Frontal cortex (tissue), 4 donors: ENCODE results near the gene PCDHA2. TPM values are rescaled to one million over a fixed set of nuclear protein-coding genes. Genes with fewer than 3 reads are reported as not detected.
A peak's percentile ranks its signal among the peaks of the same experiment; 100 is the strongest.
"Not testable (repeated sequence)": the region's sequence is repeated elsewhere in the genome, so short reads cannot be mapped to it uniquely, and the experiment has no call there.

Experiments used
- DNase-seq, 2 donors: peaks; one replicate each; pipeline ENCODE4 v3.0.0; 2012; ENCODE audit warnings: low spot score in 2 of 2
- FAIRE-seq: peaks from 2 replicates; lab custom pipeline; 2012; peaks lifted over from hg19 to GRCh38; lab: Jason Lieb, UNC
- total RNA-seq: library from RNA; depleted of rRNA; stranded (reverse); fragments of >200 nt; gene quantifications from one replicate; pipeline ENCODE4 v1.2.3, GENCODE V29; 2014
- donor health status: control.
- donor health status: control.
- donor health status: control.

The PCDHA2 gene
- total RNA-seq, 1 donor from 2014 or later = 10.6 TPM

GRCh38 chr5:140808241-140808888 is 13.7 kb downstream of the PCDHA2 start:
- FAIRE-seq, DNase-seq: not testable (repeated sequence)

GRCh38 chr5:140808889-140809291 is 14.2 kb downstream of the PCDHA2 start:
- no peak for FAIRE-seq

DNA sequence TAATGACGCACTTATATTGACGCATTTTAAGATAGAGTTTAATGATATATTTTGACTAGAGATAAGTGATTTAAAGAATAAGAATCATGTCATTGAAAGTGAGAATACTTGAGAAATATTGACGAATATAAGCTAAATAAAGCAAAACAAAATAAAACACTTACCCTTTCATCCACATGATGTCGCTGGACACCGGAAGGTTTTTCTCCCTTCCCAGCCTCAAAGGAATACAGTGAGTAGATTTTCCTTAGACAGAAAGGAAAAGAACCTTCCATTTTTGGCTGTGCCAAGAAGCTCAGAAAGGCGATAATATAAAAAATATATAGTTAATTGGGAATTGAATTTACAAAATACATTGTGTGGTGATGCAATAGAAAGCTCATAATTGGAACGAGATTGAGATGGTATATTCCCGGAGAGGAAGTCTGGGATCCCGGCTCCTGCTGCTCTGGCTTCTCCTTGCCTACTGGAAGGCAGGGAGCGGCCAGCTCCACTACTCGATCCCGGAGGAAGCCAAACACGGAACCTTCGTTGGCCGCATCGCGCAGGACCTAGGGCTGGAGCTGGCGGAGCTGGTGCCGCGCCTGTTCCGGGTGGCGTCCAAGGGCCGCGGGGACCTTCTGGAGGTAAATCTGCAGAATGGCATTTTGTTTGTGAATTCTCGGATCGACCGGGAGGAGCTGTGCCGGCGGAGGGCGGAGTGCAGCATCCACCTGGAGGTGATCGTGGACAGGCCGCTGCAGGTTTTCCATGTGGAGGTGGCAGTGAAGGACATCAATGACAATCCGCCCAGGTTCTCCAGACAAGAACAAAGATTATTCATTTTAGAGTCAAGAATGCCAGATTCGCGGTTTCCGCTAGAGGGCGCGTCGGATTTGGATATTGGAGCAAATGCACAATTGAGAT is 27.0 kb downstream of the PCDHA2 start, which contains the start of gene PCDHA5:
TSS of gene PCDHA5 (plus strand) at position 239 of the 906 bp plus-strand sequence.
- FAIRE-seq (no peak), DNase-seq (no peak)

More at GRCh38 chr5:140808889-140809291, 14.2 kb downstream of the PCDHA2 start:
- no peak for DNase-seq

- FAIRE-seq (no peak), DNase-seq (no peak)
Observed at GRCh38 chr5:140822281-140822629, 27.6 kb downstream of the PCDHA2 start.

DNA sequence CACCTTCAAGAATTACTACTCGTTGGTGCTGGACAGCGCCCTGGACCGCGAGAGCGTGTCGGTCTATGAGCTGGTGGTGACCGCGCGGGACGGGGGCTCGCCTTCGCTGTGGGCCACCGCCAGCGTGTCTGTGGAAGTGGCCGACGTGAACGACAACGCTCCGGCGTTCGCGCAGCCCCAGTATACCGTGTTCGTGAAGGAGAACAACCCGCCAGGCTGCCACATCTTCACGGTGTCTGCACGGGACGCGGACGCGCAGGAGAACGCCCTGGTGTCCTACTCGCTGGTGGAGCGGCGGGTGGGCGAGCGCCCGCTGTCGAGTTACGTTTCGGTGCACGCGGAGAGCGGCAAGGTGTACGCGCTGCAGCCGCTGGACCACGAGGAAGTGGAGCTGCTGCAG is 28.3 kb downstream of the PCDHA2 start:
- not testable (repeated sequence) for FAIRE-seq

GRCh38 chr5:140823475-140823874 is 28.8 kb downstream of the PCDHA2 start:
- FAIRE-seq = no peak
- DNase-seq = no peak

More for the DNA sequence above, 28.3 kb downstream of the PCDHA2 start:
- not testable (repeated sequence) for DNase-seq

GRCh38 chr5:140827704-140828361 is 33.2 kb downstream of the PCDHA2 start, which contains the start of gene PCDHA6:
Gene PCDHA6 (plus strand): TSS chr5:140827960. CDS start chr5:140828092, 132 bp downstream.
- FAIRE-seq (no peak), DNase-seq (no peak)

DNA sequence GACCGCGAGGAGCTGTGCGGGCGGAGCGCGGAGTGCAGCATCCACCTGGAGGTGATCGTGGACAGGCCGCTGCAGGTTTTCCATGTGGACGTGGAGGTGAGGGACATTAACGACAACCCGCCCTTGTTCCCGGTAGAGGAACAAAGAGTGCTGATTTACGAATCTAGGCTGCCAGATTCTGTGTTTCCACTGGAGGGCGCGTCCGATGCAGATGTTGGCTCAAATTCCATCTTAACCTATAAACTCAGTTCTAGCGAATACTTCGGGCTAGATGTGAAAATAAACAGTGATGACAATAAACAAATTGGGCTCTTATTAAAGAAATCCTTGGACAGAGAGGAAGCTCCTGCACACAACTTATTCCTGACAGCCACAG is 33.7 kb downstream of the PCDHA2 start:
- DNase-seq (no peak), FAIRE-seq (no peak)

DNA sequence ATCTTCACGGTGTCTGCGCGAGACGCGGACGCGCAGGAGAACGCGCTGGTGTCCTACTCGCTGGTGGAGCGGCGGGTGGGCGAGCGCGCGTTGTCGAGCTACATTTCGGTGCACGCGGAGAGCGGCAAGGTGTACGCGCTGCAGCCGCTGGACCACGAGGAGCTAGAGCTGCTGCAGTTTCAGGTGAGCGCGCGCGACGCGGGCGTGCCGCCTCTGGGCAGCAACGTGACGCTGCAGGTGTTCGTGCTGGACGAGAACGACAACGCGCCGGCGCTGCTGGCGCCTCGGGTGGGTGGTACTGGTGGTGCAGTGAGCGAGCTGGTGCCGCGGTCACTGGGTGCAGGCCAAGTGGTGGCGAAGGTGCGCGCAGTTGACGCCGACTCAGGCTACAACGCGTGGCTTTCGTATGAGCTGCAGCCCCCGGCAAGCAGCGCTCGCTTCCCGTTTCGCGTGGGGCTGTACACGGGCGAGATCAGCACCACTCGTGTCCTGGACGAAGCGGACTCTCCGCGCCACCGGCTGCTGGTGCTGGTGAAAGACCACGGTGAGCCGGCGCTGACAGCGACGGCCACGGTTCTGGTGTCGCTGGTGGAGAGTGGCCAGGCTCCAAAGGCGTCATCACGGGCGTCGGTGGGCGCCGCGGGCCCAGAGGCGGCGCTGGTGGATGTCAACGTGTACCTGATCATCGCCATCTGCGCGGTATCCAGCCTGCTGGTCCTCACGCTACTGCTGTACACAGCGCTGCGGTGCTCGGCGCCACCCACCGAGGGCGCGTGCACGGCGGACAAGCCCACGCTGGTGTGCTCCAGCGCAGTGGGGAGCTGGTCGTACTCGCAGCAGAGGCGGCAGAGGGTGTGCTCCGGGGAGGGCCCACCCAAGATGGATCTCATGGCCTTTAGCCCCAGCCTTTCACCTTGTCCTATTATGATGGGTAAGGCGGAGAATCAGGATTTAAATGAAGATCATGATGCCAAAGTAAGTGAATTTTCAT is 35.2 kb downstream of the PCDHA2 start:
- not testable (repeated sequence) for FAIRE-seq, DNase-seq

DNA sequence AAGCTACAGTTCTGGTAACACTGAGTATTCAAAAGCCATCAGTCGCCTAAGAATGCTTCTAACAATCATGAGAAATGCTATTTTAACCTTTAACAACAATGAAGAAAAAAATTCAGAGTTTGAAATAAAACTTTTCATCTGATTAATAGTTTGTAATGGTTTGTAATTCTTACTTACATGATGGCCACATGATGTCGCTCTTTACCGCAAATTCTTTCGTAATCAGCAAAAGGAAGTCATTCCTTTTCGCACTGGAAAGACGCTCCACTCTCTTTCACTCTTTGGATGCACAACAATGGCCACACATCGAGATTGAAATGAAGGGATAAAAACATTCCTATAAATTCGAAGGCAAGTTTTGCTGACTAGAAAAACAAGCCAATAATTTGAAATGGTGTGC is 39.3 kb downstream of the PCDHA2 start, which contains the start of gene PCDHA7:
TSS of gene PCDHA7 (plus strand) at position 277 of the 400 bp plus-strand sequence. CDS start at position 392, 115 bp downstream.
- FAIRE-seq (no peak), DNase-seq (peak in 1 of 2 donors; percentile 48)

- not testable (repeated sequence) for FAIRE-seq, DNase-seq
Observed at GRCh38 chr5:140834439-140835008, 39.9 kb downstream of the PCDHA2 start.

DNA sequence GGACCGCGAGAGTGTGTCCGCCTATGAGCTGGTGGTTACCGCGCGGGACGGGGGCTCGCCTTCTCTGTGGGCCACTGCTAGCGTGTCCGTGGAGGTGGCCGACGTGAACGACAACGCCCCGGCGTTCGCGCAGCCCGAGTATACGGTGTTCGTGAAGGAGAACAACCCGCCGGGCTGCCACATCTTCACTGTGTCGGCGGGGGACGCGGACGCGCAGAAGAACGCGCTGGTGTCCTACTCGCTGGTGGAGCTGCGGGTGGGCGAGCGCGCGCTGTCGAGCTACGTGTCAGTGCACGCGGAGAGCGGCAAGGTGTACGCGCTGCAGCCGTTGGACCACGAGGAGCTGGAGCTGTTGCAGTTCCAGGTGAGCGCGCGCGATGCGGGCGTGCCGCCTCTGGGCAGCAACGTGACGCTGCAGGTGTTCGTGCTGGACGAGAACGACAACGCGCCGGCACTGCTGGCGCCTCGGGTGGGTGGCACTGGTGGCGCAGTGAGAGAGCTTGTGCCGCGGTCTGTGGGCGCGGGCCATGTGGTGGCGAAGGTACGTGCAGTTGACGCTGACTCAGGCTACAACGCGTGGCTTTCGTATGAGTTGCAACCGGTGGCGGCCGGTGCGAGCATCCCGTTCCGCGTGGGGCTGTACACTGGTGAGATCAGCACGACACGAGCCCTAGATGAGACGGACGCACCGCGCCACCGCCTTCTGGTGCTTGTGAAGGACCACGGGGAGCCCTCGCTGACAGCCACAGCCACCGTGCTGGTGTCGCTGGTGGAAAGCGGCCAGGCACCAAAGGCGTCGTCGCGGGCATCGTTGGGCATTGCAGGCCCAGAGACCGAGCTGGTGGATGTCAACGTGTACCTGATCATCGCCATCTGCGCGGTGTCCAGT is 41.2 kb downstream of the PCDHA2 start:
- FAIRE-seq (no peak), DNase-seq (no peak)

DNA sequence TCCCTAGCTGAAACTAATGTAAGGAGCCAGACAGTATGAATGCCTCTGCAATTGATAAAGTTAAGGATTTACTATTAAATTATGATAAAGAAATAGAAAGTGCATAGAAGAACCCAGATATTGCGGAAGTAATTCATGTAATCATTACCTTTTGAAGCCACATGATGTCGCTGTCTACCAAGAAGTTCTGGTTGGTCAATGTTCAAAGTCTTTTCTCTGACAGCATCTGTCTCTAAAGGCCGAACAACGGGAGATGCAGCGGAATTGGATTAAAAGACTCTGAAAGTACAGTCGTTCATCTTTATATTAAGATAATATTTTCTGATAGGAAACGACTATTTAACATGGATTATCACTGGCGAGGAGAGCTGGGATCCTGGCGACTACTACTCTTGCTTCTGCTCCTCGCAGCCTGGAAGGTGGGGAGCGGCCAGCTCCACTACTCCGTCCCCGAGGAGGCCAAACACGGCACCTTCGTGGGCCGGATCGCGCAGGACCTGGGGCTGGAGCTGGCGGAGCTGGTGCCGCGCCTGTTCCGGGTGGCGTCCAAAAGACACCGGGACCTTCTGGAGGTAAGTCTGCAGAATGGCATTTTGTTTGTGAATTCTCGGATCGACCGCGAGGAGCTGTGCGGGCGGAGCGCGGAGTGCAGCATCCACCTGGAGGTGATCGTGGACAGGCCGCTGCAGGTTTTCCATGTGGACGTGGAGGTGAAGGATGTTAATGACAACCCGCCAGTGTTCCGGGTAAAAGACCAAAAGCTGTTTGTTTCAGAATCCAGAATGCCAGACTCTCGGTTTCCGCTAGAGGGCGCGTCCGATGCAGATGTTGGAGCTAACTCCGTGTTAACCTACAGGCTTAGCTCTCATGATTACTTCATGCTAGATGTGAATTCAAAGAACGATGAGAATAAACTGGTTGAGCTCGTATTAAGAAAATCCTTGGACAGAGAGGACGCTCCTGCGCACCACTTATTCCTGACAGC is 46.6 kb downstream of the PCDHA2 start, which contains the start of gene PCDHA8:
TSS of gene PCDHA8 (plus strand) at position 210 of the 985 bp plus-strand sequence. CDS start at position 345, 135 bp downstream.
- DNase-seq (peak in 1 of 2 donors; percentile 69), FAIRE-seq (peak; percentile 72)

DNA sequence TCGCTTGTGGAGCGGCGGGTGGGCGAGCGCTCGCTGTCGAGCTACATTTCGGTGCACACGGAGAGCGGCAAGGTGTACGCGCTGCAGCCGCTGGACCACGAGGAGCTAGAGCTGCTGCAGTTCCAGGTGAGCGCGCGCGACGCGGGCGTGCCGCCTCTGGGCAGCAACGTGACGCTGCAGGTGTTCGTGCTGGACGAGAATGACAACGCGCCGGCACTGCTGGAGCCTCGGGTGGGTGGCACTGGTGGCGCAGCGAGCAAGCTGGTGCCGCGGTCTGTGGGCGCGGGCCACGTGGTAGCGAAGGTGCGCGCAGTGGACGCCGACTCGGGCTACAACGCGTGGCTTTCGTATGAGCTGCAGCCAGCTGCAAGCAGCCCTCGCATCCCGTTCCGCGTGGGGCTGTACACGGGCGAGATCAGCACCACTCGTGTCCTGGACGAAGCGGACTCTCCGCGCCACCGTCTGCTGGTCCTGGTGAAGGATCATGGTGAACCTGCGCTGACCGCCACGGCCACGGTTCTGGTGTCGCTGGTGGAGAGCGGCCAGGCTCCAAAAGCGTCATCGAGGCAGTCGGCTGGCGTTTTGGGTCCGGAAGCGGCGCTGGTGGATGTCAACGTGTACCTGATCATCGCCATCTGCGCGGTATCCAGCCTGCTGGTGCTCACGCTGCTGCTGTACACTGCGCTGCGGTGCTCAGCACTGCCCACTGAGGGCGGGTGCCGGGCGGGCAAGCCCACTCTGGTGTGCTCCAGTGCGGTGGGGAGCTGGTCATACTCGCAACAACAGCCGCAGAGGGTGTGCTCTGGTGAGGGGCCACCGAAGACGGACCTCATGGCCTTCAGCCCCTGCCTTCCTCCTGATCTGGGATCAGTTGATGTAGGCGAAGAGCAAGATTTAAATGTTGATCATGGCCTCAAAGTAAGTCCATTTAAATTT is 48.4 kb downstream of the PCDHA2 start:
- no peak for FAIRE-seq

More for the DNA sequence above, 48.4 kb downstream of the PCDHA2 start:
- DNase-seq = no peak
